Measurements from ENCODE around the gene GOLGA2. TPM values are rescaled to one million over a fixed set of nuclear protein-coding genes. Genes with fewer than 3 reads are reported as not detected.
A peak's percentile ranks its signal among the peaks of the same experiment; 100 is the strongest.

Gene GOLGA2
- total RNA-seq, 1 experiment from 2014 or later: 51.0 TPM

DNA sequence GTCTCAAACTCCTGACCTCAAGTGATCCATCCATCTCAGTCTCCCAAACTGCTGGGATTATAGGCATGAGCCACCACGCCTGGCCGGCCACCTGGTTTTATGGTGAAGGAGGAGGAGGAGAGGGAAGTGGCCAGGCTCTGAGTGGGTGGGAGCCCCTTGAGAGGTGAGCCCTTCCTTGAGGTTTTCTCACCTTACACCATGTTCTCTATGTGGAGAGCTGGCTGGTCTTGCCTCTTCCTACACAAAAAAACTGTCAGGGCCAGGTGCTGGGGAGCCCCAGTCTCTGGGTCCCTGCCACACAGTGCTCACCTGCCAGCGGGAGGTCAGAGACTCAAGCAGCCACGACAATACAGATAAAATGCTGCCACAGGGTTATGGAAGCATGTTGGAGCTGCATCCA lies 18.3 kb upstream of the GOLGA2 start:
- Histone ChIP-seq H4K5ac (ENCODE audit: insufficient read length, low read depth, low read length) (no peak overlapping the region), H3K14ac (ENCODE audit: insufficient read depth, low read length) (no peak overlapping the region), H3K27me3 (ENCODE audit: insufficient read depth, low read length) (no peaks in the 10 kb centered on the region), H4K91ac (ENCODE audit: insufficient read length, low read depth, low read length) (no peak overlapping the region), H2BK5ac (ENCODE audit: insufficient read length, low read length) (no peak overlapping the region), H2AFZ (ENCODE audit: low read length) (no peak overlapping the region), H4K8ac (replicated peaks; ENCODE audit: insufficient read length, low read depth, low read length) (no peak overlapping the region), H3K23ac (ENCODE audit: insufficient read length, low read depth, low read length) (no peak overlapping the region), H2BK120ac (ENCODE audit: low read depth, low read length, poor library complexity, severe bottlenecking) (no peak overlapping the region), H4K20me1 (ENCODE audit: control insufficient read depth, insufficient read depth, insufficient read length) (no peaks in the 10 kb centered on the region), H3K79me1 (ENCODE audit: insufficient read depth, low read depth, low read length, poor library complexity, severe bottlenecking) (no peaks in the 10 kb centered on the region), H2BK12ac (ENCODE audit: insufficient read length, low read depth, low read length) (no peak overlapping the region), H3K9me3 (ENCODE audit: control insufficient read depth, low read depth, low read length) (no peaks in the 10 kb centered on the region), H3T11ph (ENCODE audit: low read length) (no peak overlapping the region), H2BK15ac (ENCODE audit: low read depth, low read length) (no peak overlapping the region), H3K27ac (ENCODE audit: insufficient read length, low read depth, low read length) (no peak overlapping the region), H3K4me1 (ENCODE audit: insufficient read depth, low read length) (no peaks in the 10 kb centered on the region), H3K56ac (ENCODE audit: insufficient read length, low read depth, low read length) (no peak overlapping the region), H3K18ac (ENCODE audit: insufficient read length, low read depth, low read length) (no peak overlapping the region), H3K79me2 (ENCODE audit: insufficient read depth, low read length) (no peaks in the 10 kb centered on the region), H3K9ac (ENCODE audit: extremely low read depth, insufficient read length, low read length) (no peak overlapping the region), H3K23me2 (ENCODE audit: insufficient read length, low read depth, low read length, poor library complexity, severe bottlenecking) (no peaks in the 10 kb centered on the region), H2BK20ac (ENCODE audit: low read depth, low read length, poor library complexity, severe bottlenecking) (no peak overlapping the region), H3K4me2 (ENCODE audit: insufficient read depth, insufficient read length, low read length) (no peak overlapping the region), H2AK5ac (ENCODE audit: insufficient read length, low read length) (no peak overlapping the region), H3K4ac (ENCODE audit: low read depth, low read length) (no peak overlapping the region)
- no peak for DNase-seq
- H3K9me3 Mint-ChIP-seq: no peaks in the 10 kb centered on the region
- peaks cover under 1% of the 10 kb centered on the region in 3 experiments; a peak in 2 of 7 replicates for H3K36me3 Mint-ChIP-seq (ENCODE audit: insufficient read depth in 1 of 3, low read depth in 3 of 3)
- peaks cover 4% of the 10 kb centered on the region; the same call in 1 of the 2 replicates for H3K27me3 Mint-ChIP-seq (ENCODE audit: low read depth)
- no CpG with 5 or more reads among the region's 4 CpGs for WGBS (ENCODE audit: extremely low coverage, insufficient read length, low lambda C conversion rate)
- no peak overlapping the region for H3K4me3 Mint-ChIP-seq
- H3K4me1 Mint-ChIP-seq: peaks cover 2 to 4% of the 10 kb centered on the region in 2 experiments
- H3K27ac Mint-ChIP-seq: peak overlapping the region in 1 of 3 experiments; percentile 36; a peak in 1 of 7 replicates
- TF ChIP-seq, protein P1, sequence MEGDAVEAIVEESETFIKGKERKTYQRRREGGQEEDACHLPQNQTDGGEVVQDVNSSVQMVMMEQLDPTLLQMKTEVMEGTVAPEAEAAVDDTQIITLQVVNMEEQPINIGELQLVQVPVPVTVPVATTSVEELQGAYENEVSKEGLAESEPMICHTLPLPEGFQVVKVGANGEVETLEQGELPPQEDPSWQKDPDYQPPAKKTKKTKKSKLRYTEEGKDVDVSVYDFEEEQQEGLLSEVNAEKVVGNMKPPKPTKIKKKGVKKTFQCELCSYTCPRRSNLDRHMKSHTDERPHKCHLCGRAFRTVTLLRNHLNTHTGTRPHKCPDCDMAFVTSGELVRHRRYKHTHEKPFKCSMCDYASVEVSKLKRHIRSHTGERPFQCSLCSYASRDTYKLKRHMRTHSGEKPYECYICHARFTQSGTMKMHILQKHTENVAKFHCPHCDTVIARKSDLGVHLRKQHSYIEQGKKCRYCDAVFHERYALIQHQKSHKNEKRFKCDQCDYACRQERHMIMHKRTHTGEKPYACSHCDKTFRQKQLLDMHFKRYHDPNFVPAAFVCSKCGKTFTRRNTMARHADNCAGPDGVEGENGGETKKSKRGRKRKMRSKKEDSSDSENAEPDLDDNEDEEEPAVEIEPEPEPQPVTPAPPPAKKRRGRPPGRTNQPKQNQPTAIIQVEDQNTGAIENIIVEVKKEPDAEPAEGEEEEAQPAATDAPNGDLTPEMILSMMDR (conservative IDR thresholded peaks at IDR 0.05): no peak
